Epithelial cell of prostate (primary cell): Measurements from ENCODE around the gene CES1.
"Not testable (repeated sequence)": the region's sequence is repeated elsewhere in the genome, so short reads cannot be mapped to it uniquely, and the experiment has no call there.

ENCODE experiments used
- DNase-seq: peaks from one replicate; pipeline ENCODE4 v3.0.0-alpha.2; 2011; ENCODE audit warnings: low read depth, low spot score
- H3K27ac ChIP-seq: fragments of 450-650 bp; 2 replicates; pipeline ENCODE4 v1.5.1; 2017; ENCODE audit warnings: mild to moderate bottlenecking

Gene CES1

DNA sequence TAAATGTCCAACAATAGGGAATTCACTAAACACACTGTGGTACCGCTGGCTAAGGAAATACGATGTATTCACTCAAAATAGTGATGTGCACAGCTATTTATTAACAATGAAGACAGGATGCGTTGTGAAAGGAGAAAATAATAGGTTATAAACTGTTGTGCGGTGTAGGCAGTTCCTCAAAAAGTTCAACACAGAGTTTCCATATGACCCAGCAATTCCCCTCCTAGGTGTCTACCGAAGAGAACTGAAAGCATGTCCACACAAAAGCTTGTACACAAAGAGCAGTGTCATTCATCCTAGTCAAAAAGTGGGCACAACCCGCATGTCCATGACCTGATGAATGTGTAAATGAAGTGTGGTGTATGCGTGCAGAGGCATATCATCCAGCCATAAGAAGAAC is 1.2 kb upstream of the CES1 start:
- DNase-seq: no peak

DNA sequence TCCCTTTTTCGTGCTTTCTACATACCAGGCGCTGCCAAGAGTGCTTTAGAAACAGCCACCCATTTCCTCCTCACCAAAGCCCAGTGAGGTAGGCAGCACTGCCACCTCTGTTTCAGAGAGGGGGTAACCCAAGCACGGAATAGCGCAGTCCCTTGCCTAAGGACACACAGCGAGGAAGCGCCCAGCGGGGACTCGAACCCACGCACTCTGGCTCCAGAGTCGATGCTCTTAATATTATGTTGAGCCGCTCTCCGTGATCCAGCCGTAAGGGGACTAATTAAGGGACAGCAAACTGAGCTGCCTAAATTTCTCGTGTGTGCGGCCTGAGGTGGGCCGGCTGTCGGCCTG is 497 bp downstream of the CES1 start:
- H3K27ac ChIP-seq: no peak overlapping the region
- DNase-seq: no peak

More for the DNA sequence above, 1.2 kb upstream of the CES1 start:
- no peak overlapping the region for H3K27ac ChIP-seq

DNA sequence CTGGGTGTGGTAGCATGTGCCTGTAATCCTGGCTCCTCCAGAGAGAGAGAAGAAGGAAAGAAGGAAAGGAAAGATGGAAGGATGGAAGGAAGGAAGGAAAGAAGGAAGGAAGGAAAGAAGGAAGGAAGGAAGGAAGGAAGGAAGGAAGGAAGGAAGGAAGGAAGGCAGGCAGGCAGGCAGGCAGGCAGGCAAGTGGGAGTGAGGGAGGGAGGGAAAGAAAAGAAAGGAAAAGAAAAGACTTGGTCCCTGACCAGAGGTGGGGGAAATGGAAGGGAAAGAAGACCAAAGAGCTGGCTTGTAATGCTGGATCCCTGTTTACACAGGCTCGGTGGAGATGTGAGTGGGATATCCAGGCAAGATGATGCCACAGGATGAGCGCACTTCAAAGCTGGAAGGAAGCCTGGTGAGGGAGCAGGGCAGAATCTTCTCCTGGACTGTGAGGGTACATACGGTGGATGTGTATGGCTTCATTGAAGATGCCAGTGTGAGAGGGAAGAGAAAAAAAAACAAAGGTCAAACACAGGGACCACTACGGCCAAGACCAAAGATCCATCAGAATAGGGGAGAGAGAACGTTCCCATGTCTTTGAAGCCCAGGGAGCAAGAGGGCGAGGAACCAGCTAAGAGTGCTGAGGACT is 2.1 kb downstream of the CES1 start:
- no peak overlapping the region for H3K27ac ChIP-seq
- DNase-seq: no peak

DNA sequence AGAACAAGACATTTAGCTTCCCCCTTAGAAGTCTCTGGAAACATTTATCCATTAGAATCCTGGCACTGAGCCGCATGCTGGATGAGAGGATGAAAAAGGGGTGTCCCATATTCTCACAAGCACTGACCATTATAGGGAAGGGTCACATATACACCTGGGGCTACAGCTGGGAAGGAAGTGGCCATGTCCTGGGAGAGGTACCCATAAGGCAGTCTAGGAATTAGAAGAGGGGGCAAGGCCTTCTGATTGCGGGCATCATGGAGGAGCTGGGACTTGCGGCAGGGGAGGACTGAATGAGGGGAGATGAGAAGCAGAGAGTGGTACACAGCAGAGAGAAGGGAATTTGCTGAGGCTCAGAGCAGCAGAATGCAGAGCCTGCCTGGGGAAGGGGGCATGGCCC is 3.7 kb downstream of the CES1 start:
- not testable (repeated sequence) for DNase-seq

DNA sequence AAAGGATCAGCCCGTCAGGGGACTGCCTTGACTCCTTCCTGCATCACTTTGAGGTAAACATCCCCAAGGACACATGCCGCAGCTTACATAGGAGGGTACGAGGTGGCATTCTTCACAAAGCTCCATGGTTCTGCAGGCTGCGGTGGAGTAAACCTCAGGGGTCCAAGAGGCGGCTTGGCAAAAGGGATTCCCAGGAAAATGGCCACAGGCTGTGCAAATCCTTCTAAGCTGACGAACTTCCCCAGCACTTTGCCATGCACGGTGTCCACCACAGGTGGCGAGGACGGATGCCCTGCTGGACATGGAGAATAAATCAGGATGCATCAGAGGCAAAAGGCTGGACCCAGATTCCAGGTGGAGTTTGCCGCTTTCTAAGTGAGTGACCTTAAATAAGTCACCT is 4.2 kb downstream of the CES1 start:
- no peak for DNase-seq
- H3K27ac ChIP-seq: no peak overlapping the region

More for the DNA sequence above, 3.7 kb downstream of the CES1 start:
- H3K27ac ChIP-seq: not testable (repeated sequence)

DNA sequence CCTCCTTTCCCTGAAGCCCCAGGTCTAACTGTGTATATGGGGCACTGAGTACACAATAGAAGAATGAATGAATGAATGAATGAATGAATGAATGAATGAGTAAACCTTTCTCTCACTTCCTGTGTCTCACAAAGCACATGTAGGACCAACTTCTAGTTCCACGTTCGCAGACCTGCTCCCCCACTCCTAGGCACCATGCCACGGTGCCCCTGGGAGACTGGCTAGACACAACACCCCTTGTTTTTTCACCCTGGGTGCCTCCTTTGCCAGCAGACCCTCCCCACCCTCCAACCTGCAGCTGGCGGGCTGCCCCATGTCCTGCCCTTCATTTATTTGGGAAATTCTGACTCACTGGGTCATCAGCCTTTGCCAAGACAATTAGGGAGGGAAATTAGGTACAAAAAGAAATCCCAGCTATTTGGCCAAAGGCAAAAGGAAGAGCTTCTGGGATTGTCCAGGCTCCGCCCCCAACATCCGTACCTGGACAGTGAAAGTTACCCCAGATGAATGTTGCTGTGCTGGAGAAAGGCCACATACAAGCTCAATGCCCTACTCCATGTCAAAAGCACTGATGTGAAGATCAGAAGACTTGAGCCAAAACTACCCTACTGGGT is 7.7 kb downstream of the CES1 start:
- DNase-seq: no peak

DNA sequence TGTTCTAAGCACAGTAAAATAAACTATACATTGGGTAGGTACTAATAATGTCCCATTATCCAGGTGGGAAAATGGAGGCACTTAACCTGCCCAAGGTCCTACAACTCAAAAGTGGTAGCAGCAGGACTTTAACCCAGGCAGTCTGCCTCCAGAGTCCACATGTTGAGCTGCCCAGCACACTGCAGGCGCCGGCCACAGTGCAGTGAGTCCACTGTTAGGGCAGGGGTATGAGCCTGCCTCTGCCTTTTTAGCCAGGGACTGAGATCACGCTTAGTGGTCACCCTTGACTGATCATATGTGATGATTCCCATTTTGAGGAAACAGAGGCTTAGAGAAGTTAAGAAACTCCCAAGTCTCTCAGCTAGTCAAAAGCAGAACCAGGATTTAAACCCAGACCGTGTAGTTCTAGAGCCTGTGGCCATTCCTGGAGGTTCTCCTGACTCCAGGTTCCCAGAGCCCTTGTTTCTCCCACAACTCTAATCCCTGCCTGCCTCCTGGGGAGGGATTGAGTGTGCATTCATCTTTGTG is 8.4 kb downstream of the CES1 start:
- no peak overlapping the region for H3K27ac ChIP-seq
- DNase-seq: no peak

More for the DNA sequence above, 7.7 kb downstream of the CES1 start:
- H3K27ac ChIP-seq: no peak overlapping the region

DNA sequence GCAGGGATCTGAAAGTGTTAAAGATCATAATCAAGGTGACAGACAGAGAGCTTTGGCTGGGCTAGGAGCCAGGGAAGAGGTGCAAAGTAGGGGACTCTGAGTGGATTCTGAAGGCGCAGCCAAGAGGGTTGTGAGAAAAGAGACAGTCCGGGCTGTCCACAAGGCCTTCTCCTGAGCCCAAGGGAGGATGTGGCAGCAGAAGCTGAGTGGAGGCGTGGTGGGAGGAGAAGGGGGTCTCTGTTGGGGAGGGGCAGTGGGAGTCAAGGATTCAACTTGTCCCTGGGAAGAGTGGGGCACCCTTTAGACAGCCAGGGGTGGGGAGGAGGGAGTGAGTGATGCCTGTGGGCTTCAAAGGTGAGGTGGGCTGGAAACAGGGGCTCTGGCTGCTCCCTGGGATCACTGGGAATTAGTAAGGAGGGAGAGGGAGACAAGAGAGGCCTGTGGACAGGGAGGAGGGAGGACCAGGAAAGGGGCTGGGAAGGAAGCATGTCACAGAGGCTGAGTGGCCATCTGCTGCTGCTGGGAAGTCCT is 10.6 kb downstream of the CES1 start:
- DNase-seq: no peak
- no peak overlapping the region for H3K27ac ChIP-seq

DNA sequence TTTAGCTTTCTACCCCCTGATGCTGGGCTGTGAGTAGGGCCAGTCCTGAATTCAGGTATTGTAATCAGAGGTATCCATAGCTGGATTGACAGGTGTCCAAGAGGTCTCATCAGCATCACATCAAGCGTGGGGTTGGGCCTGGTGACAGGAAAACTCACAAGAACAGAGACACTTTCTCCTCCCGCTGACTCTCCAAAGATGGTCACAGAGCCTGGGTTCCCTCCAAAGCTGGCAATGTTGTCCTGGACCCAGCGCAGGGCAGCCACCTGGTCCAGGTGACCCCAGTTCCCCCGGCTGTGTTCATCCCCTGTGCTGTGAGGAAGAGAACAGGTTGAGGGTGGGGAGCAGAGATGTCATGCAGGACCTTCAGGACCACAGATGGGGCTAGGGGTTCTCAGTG is 11.7 kb downstream of the CES1 start:
- no peak overlapping the region for H3K27ac ChIP-seq
- DNase-seq: no peak

DNA sequence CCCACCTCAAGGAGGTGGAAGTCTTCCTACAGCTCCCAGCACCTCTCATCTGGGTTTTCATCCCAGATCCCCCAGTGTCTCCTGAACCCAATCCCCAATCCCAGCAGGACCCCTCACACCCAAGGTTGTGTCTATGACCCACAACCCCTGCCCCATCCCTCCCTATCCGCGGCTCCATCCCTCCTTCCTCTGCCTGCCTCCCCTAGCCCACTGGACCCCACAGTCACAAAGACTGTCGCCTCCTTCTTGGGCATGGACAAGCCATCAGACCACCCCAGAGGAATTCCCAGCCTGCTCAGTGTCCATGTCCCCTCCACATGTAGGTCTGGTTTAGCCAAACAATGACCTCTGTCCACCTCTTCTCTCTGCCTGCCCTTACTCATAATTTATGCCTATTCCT is 12.3 kb downstream of the CES1 start:
- no peak overlapping the region for H3K27ac ChIP-seq
- no peak for DNase-seq

DNA sequence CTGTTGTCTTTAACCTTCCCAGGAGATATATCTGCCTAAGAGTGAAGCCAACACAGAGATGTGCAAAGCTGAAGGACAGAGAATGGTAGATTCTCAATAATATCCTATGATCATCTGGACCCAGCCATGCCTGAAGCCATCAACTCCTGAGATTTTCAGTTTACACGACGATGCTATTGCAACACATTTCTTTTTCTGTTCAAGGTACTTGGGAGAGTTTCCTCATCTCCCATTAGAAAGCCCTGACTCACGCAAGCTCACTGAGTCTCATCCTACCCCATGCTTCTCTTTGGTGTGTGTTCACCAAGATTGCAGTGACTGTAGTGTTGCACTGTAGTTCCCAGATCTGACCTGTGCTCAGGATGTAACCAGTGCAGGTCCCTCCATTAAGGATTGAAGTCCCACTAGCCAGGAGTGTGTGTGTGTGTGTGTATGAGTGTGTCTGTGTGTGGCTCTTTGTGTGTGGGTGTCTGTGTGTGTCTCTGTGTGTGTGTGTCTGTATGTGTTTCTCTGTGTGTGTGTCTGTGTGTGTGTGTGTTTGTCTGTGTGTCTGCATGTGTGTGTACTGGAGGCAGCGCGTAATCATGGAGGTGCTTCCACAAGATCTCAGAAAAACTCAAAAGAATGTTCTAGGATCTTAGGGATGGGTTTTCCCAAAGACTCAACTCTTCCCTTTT is 15.5 kb downstream of the CES1 start:
- no peak for DNase-seq
- H3K27ac ChIP-seq: no peak overlapping the region

DNA sequence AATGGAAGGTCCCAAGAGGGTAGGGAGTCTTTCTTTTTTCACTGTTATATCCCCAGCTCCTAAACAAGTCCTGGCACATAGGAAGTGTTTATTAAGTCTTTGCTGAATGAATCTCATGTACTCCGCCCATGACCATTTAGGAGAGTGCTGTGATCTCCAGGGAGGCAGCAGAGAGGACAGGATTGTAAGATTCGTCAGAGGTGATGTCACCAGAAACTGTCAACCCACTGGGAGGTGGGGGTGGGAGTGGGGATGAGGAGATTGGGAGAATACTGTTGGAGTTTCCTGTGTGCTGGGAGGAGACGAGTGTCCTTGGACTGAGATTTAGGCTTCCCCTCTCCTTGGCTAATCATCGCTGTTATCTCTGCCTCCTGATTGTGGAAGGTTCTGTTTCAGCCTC is 16.7 kb downstream of the CES1 start:
- not testable (repeated sequence) for DNase-seq, H3K27ac ChIP-seq

DNA sequence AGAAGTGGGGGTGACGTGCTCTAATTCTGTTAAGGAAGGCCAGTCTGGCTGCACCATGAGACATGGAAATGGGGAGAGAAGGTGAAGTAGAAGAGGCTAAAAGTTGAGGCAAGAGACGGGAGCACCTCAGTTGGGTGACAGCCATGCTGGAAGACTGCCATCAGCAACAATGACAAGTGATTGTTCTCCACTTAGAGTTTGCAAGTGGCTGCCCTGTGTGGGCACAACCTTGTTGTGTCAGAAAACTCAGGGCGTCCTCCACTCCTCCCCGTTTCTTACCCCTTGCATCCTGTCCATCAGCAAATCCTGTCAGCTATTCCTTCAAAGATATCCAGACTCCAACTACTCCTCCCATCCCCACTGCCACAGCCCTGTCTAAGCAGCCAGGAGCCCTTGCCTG is 17.6 kb downstream of the CES1 start:
- DNase-seq: no peak

DNA sequence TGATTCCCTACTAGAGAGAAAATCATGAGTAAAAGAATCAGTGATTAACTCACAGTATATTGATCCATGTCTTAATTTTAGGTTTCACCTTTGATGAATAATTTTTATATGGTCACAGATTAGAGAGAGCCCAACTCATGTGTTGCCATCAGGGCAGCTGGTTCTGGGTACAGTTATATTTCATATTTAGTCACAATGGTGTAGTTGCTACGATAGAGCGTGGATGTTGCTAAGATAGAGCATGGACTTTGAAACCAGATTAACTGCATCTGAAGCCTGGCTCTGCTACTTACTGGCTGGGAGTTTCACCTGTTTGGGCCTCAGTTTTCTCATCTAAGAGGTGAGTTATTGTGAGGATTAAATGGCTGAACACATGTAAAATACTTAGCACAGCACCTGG is 18.7 kb downstream of the CES1 start:
- DNase-seq, H3K27ac ChIP-seq: not testable (repeated sequence)

More for the DNA sequence above, 17.6 kb downstream of the CES1 start:
- H3K27ac ChIP-seq: no peak overlapping the region

DNA sequence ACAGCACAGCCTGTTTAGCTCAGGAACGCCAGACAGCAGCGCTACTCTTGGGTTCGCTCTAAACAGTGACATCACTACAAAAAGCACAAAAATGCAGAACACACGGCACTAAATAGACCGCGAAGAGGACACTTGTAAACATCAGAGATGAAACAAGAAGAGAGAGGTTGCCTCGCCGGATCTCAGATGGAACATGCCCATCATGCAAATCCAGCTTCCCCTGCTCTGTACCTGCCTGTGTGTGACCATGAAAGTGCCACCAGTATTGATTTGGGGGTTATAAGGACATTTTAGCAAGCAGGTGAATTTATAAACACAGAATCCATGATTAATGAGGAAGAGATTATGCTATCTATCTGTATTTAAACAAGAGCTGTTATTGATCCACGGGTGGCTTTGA is 19.2 kb downstream of the CES1 start:
- DNase-seq, H3K27ac ChIP-seq: not testable (repeated sequence)

DNA sequence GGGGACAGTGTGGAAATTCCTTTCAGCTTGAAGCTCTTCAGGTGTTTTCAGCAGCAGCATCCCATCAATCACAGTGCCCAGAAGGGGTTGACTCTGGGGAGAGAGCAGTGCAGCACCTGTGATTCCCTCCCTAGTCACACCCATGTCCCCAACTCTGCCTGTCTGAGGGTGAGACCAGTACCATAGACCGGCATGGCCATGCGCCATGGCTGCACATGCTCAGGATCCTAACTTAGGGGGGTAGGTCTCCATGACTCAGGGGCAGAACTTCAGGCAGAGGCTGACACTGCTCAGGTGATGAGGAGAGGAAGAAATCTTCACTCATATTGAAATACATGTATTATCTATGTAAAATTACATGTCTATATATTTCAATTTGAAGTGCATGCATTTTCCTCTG is 19.9 kb downstream of the CES1 start:
- DNase-seq: no peak
- H3K27ac ChIP-seq: no peak overlapping the region

DNA sequence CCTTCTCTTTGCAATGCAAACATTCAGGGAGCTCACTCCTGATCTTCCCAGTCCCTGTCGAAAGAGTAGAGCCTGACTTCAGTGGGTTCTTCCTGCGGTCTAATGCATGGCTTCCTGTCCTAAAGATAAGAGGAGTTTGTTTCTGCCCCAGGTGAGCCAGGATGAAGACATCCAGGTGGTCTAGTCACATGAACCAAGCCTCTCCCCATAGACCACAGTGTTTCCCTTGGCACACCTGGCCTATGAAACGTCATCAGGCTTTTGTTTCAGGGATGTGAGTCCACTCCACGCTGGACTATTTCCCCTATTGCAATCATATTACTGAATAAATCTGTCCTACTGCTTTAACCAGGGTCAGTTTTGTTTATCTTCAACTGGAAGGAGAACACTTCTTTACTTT is 21.1 kb downstream of the CES1 start:
- H3K27ac ChIP-seq: no peak overlapping the region
- DNase-seq: no peak

DNA sequence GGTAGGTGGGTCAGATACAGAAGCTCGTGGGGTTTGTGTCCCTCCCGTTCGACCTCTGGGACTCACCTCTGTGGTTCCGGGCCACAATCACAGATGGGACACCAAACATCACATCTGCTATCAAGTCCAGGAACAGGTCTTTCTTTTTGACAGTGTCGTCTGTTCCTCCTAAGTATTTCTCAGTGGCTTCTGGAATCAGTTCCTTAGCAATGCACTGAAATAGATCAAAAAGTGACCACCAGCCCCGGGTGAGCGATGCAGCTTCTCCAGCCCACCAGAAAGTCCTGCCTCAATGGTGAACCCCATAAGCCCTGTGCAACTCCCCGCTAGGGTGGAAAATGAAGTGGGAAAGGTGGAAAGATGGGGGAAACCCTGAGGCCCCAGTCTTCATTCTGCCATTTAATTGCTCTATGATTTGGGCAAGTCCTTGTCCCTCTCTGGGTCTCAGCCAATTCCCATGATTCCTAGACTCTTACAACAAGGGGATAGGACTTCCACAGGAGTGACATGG is 22.4 kb downstream of the CES1 start:
- no peak for DNase-seq
- H3K27ac ChIP-seq: no peak overlapping the region

DNA sequence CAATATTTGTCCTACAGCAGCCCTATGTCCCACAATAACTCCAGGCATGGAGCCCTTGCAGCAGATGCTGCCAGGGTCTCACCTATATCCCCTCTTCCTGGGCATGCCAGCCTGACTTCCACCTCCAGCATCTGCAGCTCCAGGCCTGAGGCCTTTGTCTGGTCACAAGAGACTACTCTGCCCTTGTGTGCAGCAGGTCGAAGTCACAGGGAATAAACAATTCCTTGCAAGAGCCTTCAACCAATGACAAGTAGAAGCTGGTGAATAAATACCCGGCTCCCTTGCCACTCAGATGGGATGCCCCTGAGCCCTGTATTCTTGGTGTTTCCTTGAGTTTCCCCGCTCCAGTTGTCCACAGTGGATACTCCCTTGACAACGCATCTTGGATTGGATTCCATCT is 23.0 kb downstream of the CES1 start:
- no peak for DNase-seq
- H3K27ac ChIP-seq: no peak overlapping the region

DNA sequence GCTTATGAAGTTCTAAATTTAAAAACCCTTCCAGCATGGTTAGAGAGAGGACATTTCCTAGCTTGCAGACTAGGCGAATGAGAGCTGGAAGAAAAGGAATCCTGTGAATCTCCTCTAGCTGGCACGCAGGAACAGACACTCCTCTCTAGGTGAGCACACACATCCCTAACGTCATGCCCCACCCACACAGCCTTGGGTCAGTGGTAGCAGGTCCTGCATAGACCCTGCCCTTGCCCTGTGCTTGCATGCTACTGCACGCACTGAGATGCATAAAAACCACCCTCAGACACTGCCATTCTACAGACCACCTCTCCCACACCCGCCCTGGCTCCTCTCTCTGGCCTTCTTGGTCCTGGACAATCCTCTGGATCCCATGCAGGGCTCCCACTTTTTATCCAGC is 23.5 kb downstream of the CES1 start:
- DNase-seq: no peak
- H3K27ac ChIP-seq: no peak overlapping the region

DNA sequence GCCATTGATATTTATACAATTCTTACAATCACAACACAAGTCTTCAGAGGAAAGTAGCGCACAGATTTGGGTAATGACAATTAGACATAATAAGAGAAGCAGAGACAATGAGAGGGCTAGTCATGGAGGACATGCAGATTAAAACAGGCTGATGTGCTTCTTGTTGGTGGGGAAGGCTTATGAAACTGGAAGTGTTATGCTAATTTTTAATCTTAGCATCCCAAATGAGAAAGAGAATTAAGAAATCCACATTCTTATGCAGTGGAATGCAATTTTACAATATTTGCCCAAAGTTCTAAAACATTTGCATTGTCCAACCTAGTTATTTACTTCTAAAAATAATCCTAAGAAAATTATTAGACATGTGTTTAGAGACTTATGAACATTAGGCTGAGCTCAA is 24.6 kb downstream of the CES1 start:
- H3K27ac ChIP-seq, DNase-seq: not testable (repeated sequence)
